Ishikawa (cell line): ENCODE data around the gene OR2M5.

ENCODE experiments used
- CEBPB ChIP-seq: IDR thresholded peaks from 2 replicates; pipeline ENCODE4 v1.6.1; 2012
- EGR1 ChIP-seq: IDR thresholded peaks from 2 replicates; pipeline ENCODE4 v1.6.1; 2012
- NFIC ChIP-seq: IDR thresholded peaks from 2 replicates; pipeline ENCODE4 v1.6.1; 2012
- RAD21 ChIP-seq: IDR thresholded peaks from 2 replicates; pipeline ENCODE4 v1.6.1; 2012; ENCODE audit warnings: low read depth
- TCF12 ChIP-seq: IDR thresholded peaks from 2 replicates; pipeline ENCODE4 v1.6.1; 2012; ENCODE audit warnings: low read depth
- ZBTB7A ChIP-seq: IDR thresholded peaks from 2 replicates; pipeline ENCODE4 v1.6.1; 2012; ENCODE audit warnings: low read depth
- TF ChIP-seq, protein P1 (sequence below): IDR thresholded peaks from 2 replicates; pipeline ENCODE4 v1.6.1; 2012

- no peak for TF ChIP-seq RAD21
- no peak for TF ChIP-seq ZBTB7A
- TF ChIP-seq CEBPB: no peak
- TF ChIP-seq, protein P1, sequence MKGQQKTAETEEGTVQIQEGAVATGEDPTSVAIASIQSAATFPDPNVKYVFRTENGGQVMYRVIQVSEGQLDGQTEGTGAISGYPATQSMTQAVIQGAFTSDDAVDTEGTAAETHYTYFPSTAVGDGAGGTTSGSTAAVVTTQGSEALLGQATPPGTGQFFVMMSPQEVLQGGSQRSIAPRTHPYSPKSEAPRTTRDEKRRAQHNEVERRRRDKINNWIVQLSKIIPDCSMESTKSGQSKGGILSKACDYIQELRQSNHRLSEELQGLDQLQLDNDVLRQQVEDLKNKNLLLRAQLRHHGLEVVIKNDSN: no peak
- TF ChIP-seq TCF12: no peak
- TF ChIP-seq NFIC: no peak
- no peak for TF ChIP-seq EGR1
Observed at GRCh38 chr1:248155927-248156326, 11.0 kb downstream of the OR2M5 start.
